Psoas muscle (tissue), 8 donors: Measurements from ENCODE around the gene AKAP5. TPM values are rescaled to one million over a fixed set of nuclear protein-coding genes. Genes with fewer than 3 reads are reported as not detected.

ENCODE experiments used
- ATAC-seq, 4 donors: fragments of 200-7000 bp; cut with Tn5 transposase; one replicate each; pipeline ENCODE4 v1.9.1; 2020; ENCODE audit warnings: moderate library complexity in 3 of 4, mild to moderate bottlenecking in 2 of 4
- DNase-seq, 2 donors: peaks; one replicate each; pipeline ENCODE4 v3.0.0-alpha.2; 2020
- H3K27ac ChIP-seq: fragments of 200-600 bp; one replicate; pipeline ENCODE4 v1.8.0; 2022
- H3K27me3 ChIP-seq, 3 donors: fragments of 200-600 bp in 1 of 3; one replicate each; pipeline versions ENCODE4 v1.6.1 to v1.8.0; 2013 to 2022; ENCODE audit warnings: low read length in 2 of 3, mild to moderate bottlenecking in 2 of 3, moderate library complexity in 1 of 3; ENCODE audit not compliant: insufficient read depth in 3 of 3
- H3K36me3 ChIP-seq, 2 donors: fragments of 200-600 bp in 1 of 2; one replicate each; pipeline versions ENCODE4 v1.6.1 to v1.8.0; 2013 to 2022; ENCODE audit warnings: low read depth in 1 of 2, mild to moderate bottlenecking in 1 of 2, moderate library complexity in 1 of 2; ENCODE audit not compliant: insufficient read depth in 1 of 2
- H3K4me1 ChIP-seq: fragments of 200-600 bp; one replicate; pipeline ENCODE4 v1.8.0; 2022
- H3K4me3 ChIP-seq: fragments of 200-600 bp; one replicate; pipeline ENCODE4 v1.8.0; 2022; ENCODE audit warnings: mild to moderate bottlenecking
- H3K9me3 ChIP-seq: fragments of 200-600 bp; one replicate; pipeline ENCODE4 v1.8.0; 2022
- WGBS, 3 donors: extraction: QIAGEN DNeasy Blood & Tissue Kit; methylation state at CpG; one replicate each; pipeline versions ENCODE4 v1.1.6 to v1.1.7; 2013; 5-methylcytosine and 5-hydroxymethylcytosine counted together
- intact Hi-C, 2 donors: fragments of 100-400 bp; cut with DNase I; formaldehyde crosslinking; loops; one replicate each; pipeline versions ENCODE4 v1.11.0 to v1.14.2; 2022
- polyA plus RNA-seq, 3 donors: library from polyadenylated mRNA; stranded (reverse); fragments of 200-250 nt; gene quantifications; one replicate each; pipeline ENCODE4 v1.2.3, GENCODE V29; 2013
- total RNA-seq, 4 donors: library from RNA; stranded (reverse); fragmentation: NEBNext Ultra II Directional in 2 of 4; extraction: Animal tissue kit (Norgen Biotek cat#: 25700) in 2 of 4; gene quantifications; one replicate each; pipeline versions ENCODE4 v1.2.1 to v1.2.4, GENCODE V29; 2021 to 2023
- TF ChIP-seq, protein P1 (sequence below): fragments of 200-600 bp; IDR thresholded peaks from one replicate; pipeline ENCODE4 v1.8.0; 2022; ENCODE audit warnings: antibody characterized with exemption
- donor health status: healthy with polysubstance abuse.
- donor health status: DM: no; HTN: no; CAD: no; lungs with moderate emphysema.
- donor health status: Bipolar disorder and iron deficiency.
- donor health status: healthy.
- donor health status: DM: yes; HTN: yes; CAD: no.
- donor health status: DM: no; HTN: no; CAD: no.
- donor health status: DM: no; HTN: no; CAD: no.
- donor health status: DM: yes; HTN: yes; CAD: no.

Gene AKAP5
- total and polyA plus RNA-seq, 7 donors, result 0.01 to 0.18 (median 0.08) TPM

DNA sequence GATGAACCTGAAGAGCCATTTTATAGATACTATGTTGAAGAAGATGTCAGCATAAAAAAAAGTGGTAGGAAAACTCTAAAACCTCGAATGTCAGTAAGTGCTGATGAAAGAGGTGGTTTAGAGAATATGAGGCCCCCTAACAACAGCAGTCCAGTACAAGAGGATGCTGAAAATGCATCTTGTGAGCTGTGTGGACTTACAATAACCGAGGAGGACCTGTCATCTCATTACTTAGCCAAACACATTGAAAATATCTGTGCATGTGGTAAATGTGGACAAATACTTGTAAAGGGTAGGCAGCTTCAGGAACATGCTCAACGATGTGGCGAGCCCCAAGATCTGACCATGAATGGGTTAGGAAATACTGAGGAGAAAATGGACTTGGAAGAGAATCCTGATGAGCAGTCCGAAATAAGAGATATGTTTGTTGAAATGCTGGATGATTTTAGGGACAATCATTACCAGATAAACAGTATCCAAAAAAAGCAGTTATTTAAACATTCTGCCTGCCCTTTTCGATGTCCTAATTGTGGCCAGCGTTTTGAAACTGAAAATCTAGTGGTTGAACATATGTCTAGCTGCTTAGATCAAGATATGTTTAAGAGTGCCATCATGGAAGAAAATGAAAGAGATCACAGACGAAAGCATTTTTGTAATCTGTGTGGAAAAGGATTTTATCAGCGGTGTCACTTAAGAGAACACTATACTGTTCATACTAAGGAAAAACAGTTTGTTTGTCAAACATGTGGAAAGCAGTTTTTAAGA is 57.5 kb downstream of the AKAP5 start:
- TF ChIP-seq, protein P1, sequence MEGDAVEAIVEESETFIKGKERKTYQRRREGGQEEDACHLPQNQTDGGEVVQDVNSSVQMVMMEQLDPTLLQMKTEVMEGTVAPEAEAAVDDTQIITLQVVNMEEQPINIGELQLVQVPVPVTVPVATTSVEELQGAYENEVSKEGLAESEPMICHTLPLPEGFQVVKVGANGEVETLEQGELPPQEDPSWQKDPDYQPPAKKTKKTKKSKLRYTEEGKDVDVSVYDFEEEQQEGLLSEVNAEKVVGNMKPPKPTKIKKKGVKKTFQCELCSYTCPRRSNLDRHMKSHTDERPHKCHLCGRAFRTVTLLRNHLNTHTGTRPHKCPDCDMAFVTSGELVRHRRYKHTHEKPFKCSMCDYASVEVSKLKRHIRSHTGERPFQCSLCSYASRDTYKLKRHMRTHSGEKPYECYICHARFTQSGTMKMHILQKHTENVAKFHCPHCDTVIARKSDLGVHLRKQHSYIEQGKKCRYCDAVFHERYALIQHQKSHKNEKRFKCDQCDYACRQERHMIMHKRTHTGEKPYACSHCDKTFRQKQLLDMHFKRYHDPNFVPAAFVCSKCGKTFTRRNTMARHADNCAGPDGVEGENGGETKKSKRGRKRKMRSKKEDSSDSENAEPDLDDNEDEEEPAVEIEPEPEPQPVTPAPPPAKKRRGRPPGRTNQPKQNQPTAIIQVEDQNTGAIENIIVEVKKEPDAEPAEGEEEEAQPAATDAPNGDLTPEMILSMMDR, result no peak
- intact Hi-C loops, result no loop called here
- ATAC-seq (no peak), DNase-seq (no peak)
- 90 to 93% (median 92%) methylated on average over 9 of the region's 9 CpGs for WGBS, 3 donors
- peaks cover 4 to 24% of the 10 kb centered on the region in 2 donors for H3K36me3 ChIP-seq
- no peak overlapping the region for H3K27ac ChIP-seq
- no peaks in the 10 kb centered on the region for H3K27me3 ChIP-seq
- peaks cover 12% of the 10 kb centered on the region for H3K4me1 ChIP-seq
- no peak overlapping the region for H3K4me3 ChIP-seq
- H3K9me3 ChIP-seq, result no peaks in the 10 kb centered on the region

Other genes with a start within 250 kb of the AKAP5 start
- 1 to 10 TPM in 1 of 4 donors, under 1 TPM in 2, not detected in 1; 0.27 to 1.5 (median 0.81) TPM for gene ESR2, start 171.1 kb upstream of the AKAP5 start, total RNA-seq
- under 1 TPM in 2 of 3 donors, not detected in 1; 0.21 to 0.77 TPM for gene ESR2, start 171.1 kb upstream of the AKAP5 start, polyA plus RNA-seq
- 10 to 100 TPM; 57.4 to 77.4 (median 67.0) TPM for gene MTHFD1, start 77.1 kb upstream of the AKAP5 start, total RNA-seq
- gene MTHFD1, start 77.1 kb upstream of the AKAP5 start, polyA plus RNA-seq, result 10 to 100 TPM; 34.7 to 40.5 (median 37.5) TPM
- 10 to 100 TPM; 10.2 to 12.7 (median 11.8) TPM for gene ZBTB25, start 38.3 kb downstream of the AKAP5 start, total RNA-seq
- gene ZBTB25, start 38.3 kb downstream of the AKAP5 start, polyA plus RNA-seq, result 10 to 100 TPM in 1 of 3 donors, 1 to 10 TPM in 2; 2.7 to 11.2 (median 3.2) TPM
- 10 to 100 TPM; 18.6 to 26.3 (median 22.7) TPM for gene ZBTB1, start 39.3 kb downstream of the AKAP5 start, total RNA-seq
- gene ZBTB1, start 39.3 kb downstream of the AKAP5 start, polyA plus RNA-seq, result 10 to 100 TPM; 11.0 to 39.2 (median 13.8) TPM
- gene HSPA2, start 75.2 kb downstream of the AKAP5 start, total RNA-seq, result 10 to 100 TPM; 25.0 to 65.6 (median 54.1) TPM
- 100 to 1,000 TPM in 1 of 3 donors, 10 to 100 TPM in 1, 1 to 10 TPM in 1; 4.1 to 180 (median 33.8) TPM for gene HSPA2, start 75.2 kb downstream of the AKAP5 start, polyA plus RNA-seq
- gene PPP1R36, start 84.5 kb downstream of the AKAP5 start, total RNA-seq, result under 1 TPM in 3 of 4 donors, not detected in 1; 0.30 to 0.71 (median 0.46) TPM
- gene PPP1R36, start 84.5 kb downstream of the AKAP5 start, polyA plus RNA-seq, result under 1 TPM in 2 of 3 donors, not detected in 1; 0.16 to 0.86 TPM
- 1 to 10 TPM; 5.2 to 8.2 (median 6.5) TPM for gene PLEKHG3, start 238.9 kb downstream of the AKAP5 start, total RNA-seq
- gene PLEKHG3, start 238.9 kb downstream of the AKAP5 start, polyA plus RNA-seq, result 1 to 10 TPM; 1.9 to 3.1 (median 2.8) TPM